Measurements from ENCODE around the gene MATK.

DNA sequence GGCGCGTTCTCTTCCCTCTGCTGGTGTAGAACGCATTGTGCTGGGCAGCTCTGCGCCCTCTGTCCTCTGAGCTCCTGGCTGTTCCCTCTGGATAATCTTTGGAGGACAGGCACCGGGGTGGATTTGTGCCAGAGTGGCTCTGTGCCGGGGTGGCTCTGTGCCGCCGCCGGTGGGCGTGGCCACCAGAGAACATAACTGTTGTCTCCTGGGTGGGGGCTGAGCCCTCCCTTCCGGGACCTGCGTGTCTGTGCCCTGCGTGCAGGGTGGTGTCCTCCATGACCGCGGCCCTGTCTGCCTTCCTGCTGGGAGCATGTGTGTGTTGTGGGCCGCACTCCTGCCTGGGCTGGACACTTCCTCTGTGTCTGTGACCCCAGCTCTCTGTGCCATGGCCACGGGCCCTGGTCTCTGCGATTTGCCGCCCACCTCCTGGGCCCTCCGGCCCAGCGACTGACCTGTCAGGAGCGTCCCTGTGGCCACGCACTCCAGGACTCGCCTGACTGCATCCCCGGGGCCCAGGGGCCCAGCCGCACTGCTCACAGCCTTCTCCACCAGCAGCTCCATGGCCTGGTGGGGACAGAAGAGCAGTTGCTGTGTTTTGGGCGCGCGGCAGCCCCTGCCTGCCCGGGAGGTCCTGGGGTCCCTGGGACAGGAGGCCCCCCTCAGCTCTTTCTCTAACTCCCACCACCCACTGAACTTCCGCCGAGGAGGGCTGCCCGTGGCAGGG, 22.4 kb upstream of the MATK start:
- TF ChIP-seq ZNF384 (IDR thresholded peaks at IDR 0.05) (no peak), L3MBTL2 (conservative IDR thresholded peaks at IDR 0.05) (no peak)
